GM12878 (cell line): ENCODE results near the gene IL22RA2.

Source experiments
- NRF1 ChIP-seq: conservative IDR thresholded peaks from 2 replicates; pipeline ENCODE4 v1.6.1; 2011; ENCODE audit warnings: mild to moderate bottlenecking, low read depth, low read length, improper control_type of control experiment
- YY1 ChIP-seq: IDR thresholded peaks from 2 replicates; pipeline ENCODE4 v1.6.1; 2011; ENCODE audit warnings: low read depth, mild to moderate bottlenecking, low read length

DNA sequence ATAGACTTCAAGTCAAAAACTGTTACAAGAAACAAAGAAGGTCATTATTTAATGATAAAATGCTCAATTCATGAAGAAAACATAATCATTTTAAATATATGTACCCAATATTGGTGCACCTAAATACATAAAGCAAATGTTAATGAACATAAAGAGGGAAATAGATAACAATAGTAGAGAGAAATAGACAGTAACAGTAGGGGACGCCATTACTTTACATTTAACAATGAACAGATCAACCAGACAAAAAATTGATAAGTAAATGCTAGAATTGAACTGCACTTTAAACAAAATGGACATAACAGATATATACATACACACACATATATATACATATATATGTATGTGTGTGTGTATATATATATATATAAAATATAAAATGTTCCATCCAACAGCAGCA, 37.4 kb downstream of the IL22RA2 start:
- TF ChIP-seq NRF1 (no peak), YY1 (no peak)
